K562 (cell line): Measurements from ENCODE around the gene RNASEH2C. TPM values are rescaled to one million over a fixed set of nuclear protein-coding genes. Genes with fewer than 3 reads are reported as not detected.
A peak's percentile ranks its signal among the peaks of the same experiment; 100 is the strongest.

ENCODE experiments used
- CCNT2 ChIP-seq: IDR thresholded peaks from 2 replicates; pipeline ENCODE4 v1.6.1; 2011; ENCODE audit warnings: borderline replicate concordance, low read depth, mild to moderate bottlenecking, moderate library complexity, mixed read lengths, low read length; ENCODE audit not compliant: insufficient read length; ENCODE audit errors: extremely low read depth
- CUX1 ChIP-seq: fragments of 200-800 bp; sonication (Bioruptor generic); IDR thresholded peaks from 2 replicates; pipeline ENCODE4 v1.6.1; 2016; ENCODE audit warnings: missing genetic modification characterization, missing compliant biosample characterization
- DDX20 ChIP-seq: fragments of 450-650 bp; IDR thresholded peaks from 2 replicates; pipeline ENCODE4 v1.6.1; 2016; ENCODE audit warnings: missing genetic modification characterization, low read depth, mild to moderate bottlenecking, missing compliant biosample characterization, moderate library complexity
- FIP1L1 ChIP-seq: fragments of 200-400 bp; formaldehyde crosslinking; IDR thresholded peaks from 2 replicates; pipeline ENCODE4 v1.6.1; 2018; ENCODE audit warnings: mild to moderate bottlenecking, low read depth, low read length; ENCODE audit not compliant: poor library complexity, severe bottlenecking
- FOXO4 ChIP-seq: fragments of 450-650 bp; formaldehyde crosslinking; IDR thresholded peaks from 2 replicates; pipeline ENCODE4 v1.4.0; 2020; ENCODE audit warnings: mild to moderate bottlenecking, moderate library complexity
- KAT7 ChIP-seq: sonication (generic); formaldehyde crosslinking; IDR thresholded peaks from 2 replicates; pipeline ENCODE4 v1.8.0; 2022; ENCODE audit warnings: missing genetic modification reagents, mild to moderate bottlenecking, borderline replicate concordance
- NFATC3 ChIP-seq: fragments of 450-650 bp; IDR thresholded peaks from 2 replicates; pipeline ENCODE4 v1.6.1; 2017; ENCODE audit warnings: mild to moderate bottlenecking
- PRDM10 ChIP-seq: fragments of 450-650 bp; IDR thresholded peaks from 2 replicates; pipeline ENCODE4 v1.6.1; 2018; ENCODE audit not compliant: partially characterized antibody
- SIRT6 ChIP-seq: IDR thresholded peaks from one replicate; pipeline ENCODE4 v1.6.1; 2012; ENCODE audit warnings: low read depth, mild to moderate bottlenecking, control low read depth, inconsistent platforms, low read length, moderate library complexity
- SP2 ChIP-seq: IDR thresholded peaks from 2 replicates; pipeline ENCODE4 v1.6.1; 2011; ENCODE audit warnings: mild to moderate bottlenecking, low read depth, low read length, moderate library complexity; ENCODE audit not compliant: poor library complexity, severe bottlenecking; ENCODE audit errors: extremely low read depth
- ZNF644 ChIP-seq: fragments of 200-800 bp; sonication (Bioruptor generic); IDR thresholded peaks from 2 replicates; pipeline ENCODE4 v1.6.1; 2016; ENCODE audit warnings: low read depth, missing genetic modification characterization, missing compliant biosample characterization
- polyA plus RNA-seq, 8 experiments: library from polyadenylated mRNA; depleted of rRNA in 4 of 8; stranded (reverse) in 5 of 8; unstranded in 3 of 8; fragments of >200 nt; fragmentation: Nextera tagmentation in 2 of 8; fragmentation: Illumina TruSeq in 1 of 8; extraction: Ambion mirVana in 2 of 8; extraction: Trizol in 1 of 8; gene quantifications; 2 replicates each; pipeline versions ENCODE4 v1.2.1 to v1.2.3, GENCODE V29; 2011 to 2014; ENCODE audit warnings: inconsistent platforms in 1 of 8, missing spikeins in 1 of 8
- total RNA-seq, 7 experiments: library from RNA; depleted of rRNA in 6 of 7; stranded (reverse); fragments of >200 nt in 6 of 7; fragmentation: Illumina TruSeq in 2 of 7; extraction: Trizol in 2 of 7; gene quantifications; 2 replicates each; pipeline versions ENCODE4 v1.2.1 to v1.2.3, GENCODE V29; 2011 to 2021; ENCODE audit warnings: low replicate concordance in 1 of 7

RNASEH2C gene
- total and polyA plus RNA-seq, 9 of the 15 experiments (the other 6 are each of a cell fraction or from before 2014, with no cell fraction given), result 5.4 to 78.2 (median 15.6) TPM

GRCh38 chr11:65711785-65712632 lies 8.6 kb downstream of the RNASEH2C start, which contains the start of gene KAT5 (continued):
- TF ChIP-seq SP2, result peak; percentile 2
- TF ChIP-seq CCNT2, result peak; percentile 32
- TF ChIP-seq PRDM10, result peak; percentile 29
- peak; percentile 77; the same call in 1 of the 2 replicates for TF ChIP-seq KAT7
- TF ChIP-seq ZNF644 (tag), result 0 out of 2 replicates have a peak, but pooled peaks have one; percentile 43
- TF ChIP-seq DDX20 (tag), result 0 out of 2 replicates have a peak, but pooled peaks have one; percentile 21
- no peak for TF ChIP-seq CUX1 (CRISPR knock-in tag)
- TF ChIP-seq NFATC3, result peak; percentile 79; the same call in 1 of the 2 replicates
- TF ChIP-seq FIP1L1, result peak; percentile 74
- no peak for TF ChIP-seq SIRT6
- 0 out of 2 replicates have a peak, but pooled peaks have one; percentile 31 for TF ChIP-seq FOXO4 (CRISPR knock-in tag)
